GM23338 (cell line): ENCODE data around the gene JAKMIP1. TPM values are rescaled to one million over a fixed set of nuclear protein-coding genes. Genes with fewer than 3 reads are reported as not detected.

Experiments
- ATAC-seq: fragments of 200-7000 bp; cut with Tn5 transposase; 3 replicates; pipeline ENCODE4 v1.9.1; 2020
- DNase-seq: peaks from one replicate; pipeline ENCODE4 v3.0.0-alpha.2; 2015; ENCODE audit warnings: low spot score
- H2AFZ ChIP-seq: fragments of 200-600 bp; sonication (generic); 2 replicates; pipeline ENCODE4 v1.8.0; 2016; ENCODE audit warnings: antibody characterized with exemption, mild to moderate bottlenecking, moderate library complexity
- H3F3A ChIP-seq: fragments of 200-600 bp; sonication (generic); replicated peaks from 2 replicates; pipeline ENCODE4 v1.8.0; 2017; ENCODE audit warnings: antibody characterized with exemption, mixed run types, low read depth
- H3K27ac ChIP-seq: fragments of 200-600 bp; sonication (generic); 2 replicates; pipeline ENCODE4 v1.6.1; 2016; ENCODE audit warnings: low read depth
- H3K27me3 ChIP-seq: fragments of 200-600 bp; sonication (generic); 2 replicates; pipeline ENCODE4 v1.8.0; 2016; ENCODE audit warnings: mild to moderate bottlenecking, mixed run types, moderate library complexity; ENCODE audit not compliant: insufficient read depth
- H3K36me3 ChIP-seq: fragments of 200-600 bp; sonication (generic); 2 replicates; pipeline ENCODE4 v1.8.0; 2016; ENCODE audit warnings: mild to moderate bottlenecking; ENCODE audit not compliant: insufficient read depth
- H3K4me1 ChIP-seq: fragments of 200-600 bp; sonication (generic); 2 replicates; pipeline ENCODE4 v1.8.0; 2016; ENCODE audit warnings: mild to moderate bottlenecking, moderate library complexity; ENCODE audit not compliant: insufficient read depth
- H3K4me2 ChIP-seq: fragments of 200-600 bp; sonication (generic); 2 replicates; pipeline ENCODE4 v1.7.1; 2017; ENCODE audit warnings: mixed run types
- H3K4me3 ChIP-seq: fragments of 200-600 bp; sonication (generic); 2 replicates; pipeline ENCODE4 v1.6.1; 2016; ENCODE audit warnings: mixed run types
- H3K79me2 ChIP-seq: fragments of 200-600 bp; sonication (generic); replicated peaks from 2 replicates; pipeline ENCODE4 v1.8.0; 2017; ENCODE audit warnings: mild to moderate bottlenecking; ENCODE audit not compliant: insufficient read depth
- H3K9me2 ChIP-seq: fragments of 200-600 bp; sonication (generic); 2 replicates; pipeline ENCODE4 v1.8.0; 2017; ENCODE audit not compliant: insufficient read depth
- H4K20me1 ChIP-seq: fragments of 200-600 bp; sonication (generic); replicated peaks from 2 replicates; pipeline ENCODE4 v1.8.0; 2017; ENCODE audit warnings: mild to moderate bottlenecking; ENCODE audit not compliant: insufficient read depth
- H3K27ac Mint-ChIP-seq: 2 replicates; pipeline ENCODE4 v1.8.0; 2020; ENCODE audit warnings: inconsistent platforms, mild to moderate bottlenecking, moderate library complexity, mixed read lengths
- H3K27me3 Mint-ChIP-seq: 3 replicates; pipeline ENCODE4 v1.8.0; 2022; ENCODE audit warnings: low read depth, mild to moderate bottlenecking, moderate library complexity, mixed read lengths, inconsistent platforms; ENCODE audit not compliant: insufficient read depth, poor library complexity
- H3K36me3 Mint-ChIP-seq: 3 replicates; pipeline ENCODE4 v1.8.0; 2021; ENCODE audit warnings: low read depth, mild to moderate bottlenecking, inconsistent platforms, moderate library complexity, mixed read lengths
- H3K4me1 Mint-ChIP-seq: 3 replicates; pipeline ENCODE4 v1.8.0; 2020; ENCODE audit warnings: mild to moderate bottlenecking, inconsistent platforms, mixed read lengths
- H3K4me3 Mint-ChIP-seq: 3 replicates; pipeline ENCODE4 v1.8.0; 2021; ENCODE audit warnings: moderate library complexity, mild to moderate bottlenecking, inconsistent platforms, mixed read lengths
- H3K9me3 Mint-ChIP-seq: 3 replicates; pipeline ENCODE4 v1.8.0; 2020; ENCODE audit warnings: moderate library complexity, mild to moderate bottlenecking, inconsistent platforms, mixed read lengths
- CREB1 ChIP-seq: fragments of 250-450 bp; sonication (Bioruptor Pico); IDR thresholded peaks from 2 replicates; pipeline ENCODE4 v1.5.0; 2020; ENCODE audit warnings: low read depth, mild to moderate bottlenecking, moderate library complexity
- EZH2 ChIP-seq: fragments of 200-600 bp; sonication (generic); IDR thresholded peaks from one replicate; pipeline ENCODE4 v1.8.0; 2017; ENCODE audit warnings: antibody characterized with exemption, mild to moderate bottlenecking, low read depth; ENCODE audit not compliant: unreplicated experiment
- EZH2phosphoT487 ChIP-seq: fragments of 200-600 bp; sonication (generic); IDR thresholded peaks from one replicate; pipeline ENCODE4 v1.8.1; 2018; ENCODE audit warnings: antibody characterized with exemption; ENCODE audit not compliant: unreplicated experiment
- JUNB ChIP-seq: IDR thresholded peaks from one replicate; pipeline ENCODE4 v1.6.1; 2016; ENCODE audit warnings: antibody characterized with exemption; ENCODE audit not compliant: unreplicated experiment
- NANOG ChIP-seq: IDR thresholded peaks from 2 replicates; pipeline ENCODE4 v1.6.1; 2016; ENCODE audit warnings: antibody characterized with exemption, borderline replicate concordance
- POLR2AphosphoS5 ChIP-seq: IDR thresholded peaks from 2 replicates; pipeline ENCODE4 v1.6.1; 2016; ENCODE audit warnings: antibody characterized with exemption, low read depth
- STAT1 ChIP-seq: IDR thresholded peaks from one replicate; pipeline ENCODE4 v1.6.1; 2016; ENCODE audit warnings: antibody characterized with exemption; ENCODE audit not compliant: unreplicated experiment
- ZNF114 ChIP-seq: fragments of 250-450 bp; sonication (Bioruptor Pico); IDR thresholded peaks from 2 replicates; pipeline ENCODE4 v1.5.0; 2020; ENCODE audit warnings: mild to moderate bottlenecking, moderate library complexity
- ZNF331 ChIP-seq: fragments of 250-450 bp; sonication (Bioruptor Pico); IDR thresholded peaks from 2 replicates; pipeline ENCODE4 v1.5.0; 2020; ENCODE audit warnings: low read depth, mild to moderate bottlenecking, moderate library complexity
- polyA plus RNA-seq: library from polyadenylated mRNA; unstranded; fragments of >200 nt; fragmentation: Nextera tagmentation; extraction: Ambion mirVana; gene quantifications from 2 replicates; pipeline ENCODE4 v1.2.1, GENCODE V29; 2016
- total RNA-seq: library from RNA; depleted of rRNA; stranded (reverse); fragments of >200 nt; shearing (Covaris generic); gene quantifications from 2 replicates; pipeline ENCODE4 v1.2.3, GENCODE V29; 2014
- TF ChIP-seq, protein P1 (sequence below): IDR thresholded peaks from 2 replicates; pipeline ENCODE4 v1.6.1; 2016; ENCODE audit warnings: antibody characterized with exemption
- TF ChIP-seq, protein P2 (sequence below): fragments of 250-450 bp; sonication (Bioruptor Pico); IDR thresholded peaks from 2 replicates; pipeline ENCODE4 v1.5.0; 2020; ENCODE audit warnings: mild to moderate bottlenecking, moderate library complexity
- TF ChIP-seq, protein P3 (sequence below), 2 experiments: fragments of 200-600 bp in 1 of 2; sonication (generic) in 1 of 2; conservative IDR thresholded peaks; 2 replicates each; pipeline versions ENCODE4 v1.5.1 to v1.6.1; 2016 to 2017; ENCODE audit warnings: antibody characterized with exemption in 2 of 2, low read depth in 2 of 2, mild to moderate bottlenecking in 2 of 2, moderate library complexity in 1 of 2
- TF ChIP-seq, protein P4 (sequence below): IDR thresholded peaks from one replicate; pipeline ENCODE4 v1.6.1; 2018; ENCODE audit warnings: antibody characterized with exemption; ENCODE audit not compliant: unreplicated experiment

Gene JAKMIP1
- total and polyA plus RNA-seq, 2 experiments from 2014 or later, result 4.6 to 5.1 TPM

DNA sequence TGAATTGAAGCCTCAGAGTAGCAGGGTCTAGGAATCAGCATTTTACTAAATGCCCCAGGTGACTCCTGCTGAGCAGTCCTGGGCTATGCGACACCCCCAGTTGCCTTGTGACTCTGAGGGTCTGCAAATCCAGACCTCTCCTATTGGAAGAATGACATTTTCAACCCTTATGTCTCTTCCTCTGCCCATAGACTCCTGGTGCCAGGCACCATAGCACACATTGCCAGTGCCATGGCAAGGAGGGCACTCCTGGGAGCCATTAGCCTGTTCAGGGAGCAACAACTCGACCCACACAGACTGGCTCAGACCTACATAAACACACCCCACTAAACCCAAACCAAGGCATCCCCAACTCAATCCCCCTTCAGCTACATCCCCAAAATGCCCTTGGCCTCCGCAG, 3.7 kb upstream of the JAKMIP1 start:
- Mint-ChIP-seq H3K9me3 (peaks cover 7% of the 10 kb centered on the region; the same call in 2 of the 3 replicates), H3K4me1 (peaks cover 2% of the 10 kb centered on the region; the same call in 2 of the 3 replicates), H3K36me3 (no peaks in the 10 kb centered on the region), H3K4me3 (no peak overlapping the region), H3K27ac (no peak overlapping the region), H3K27me3 (peaks cover 14% of the 10 kb centered on the region)
- Histone ChIP-seq H3K36me3 (no peaks in the 10 kb centered on the region), H3K9me2 (no peaks in the 10 kb centered on the region), H3K4me1 (no peaks in the 10 kb centered on the region), H4K20me1 (no peaks in the 10 kb centered on the region), H3K4me3 (no peak overlapping the region), H3K4me2 (no peak overlapping the region), H3F3A (no peaks in the 10 kb centered on the region), H3K79me2 (no peaks in the 10 kb centered on the region), H3K27me3 (peaks cover 10% of the 10 kb centered on the region), H2AFZ (no peak overlapping the region), H3K27ac (no peak overlapping the region)
- TF ChIP-seq STAT1, result no peak
- no peak for TF ChIP-seq JUNB
- TF ChIP-seq NANOG, result no peak
- TF ChIP-seq, protein P1, sequence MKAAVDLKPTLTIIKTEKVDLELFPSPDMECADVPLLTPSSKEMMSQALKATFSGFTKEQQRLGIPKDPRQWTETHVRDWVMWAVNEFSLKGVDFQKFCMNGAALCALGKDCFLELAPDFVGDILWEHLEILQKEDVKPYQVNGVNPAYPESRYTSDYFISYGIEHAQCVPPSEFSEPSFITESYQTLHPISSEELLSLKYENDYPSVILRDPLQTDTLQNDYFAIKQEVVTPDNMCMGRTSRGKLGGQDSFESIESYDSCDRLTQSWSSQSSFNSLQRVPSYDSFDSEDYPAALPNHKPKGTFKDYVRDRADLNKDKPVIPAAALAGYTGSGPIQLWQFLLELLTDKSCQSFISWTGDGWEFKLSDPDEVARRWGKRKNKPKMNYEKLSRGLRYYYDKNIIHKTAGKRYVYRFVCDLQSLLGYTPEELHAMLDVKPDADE, result no peak
- TF ChIP-seq ZNF114, result no peak
- TF ChIP-seq, protein P2, sequence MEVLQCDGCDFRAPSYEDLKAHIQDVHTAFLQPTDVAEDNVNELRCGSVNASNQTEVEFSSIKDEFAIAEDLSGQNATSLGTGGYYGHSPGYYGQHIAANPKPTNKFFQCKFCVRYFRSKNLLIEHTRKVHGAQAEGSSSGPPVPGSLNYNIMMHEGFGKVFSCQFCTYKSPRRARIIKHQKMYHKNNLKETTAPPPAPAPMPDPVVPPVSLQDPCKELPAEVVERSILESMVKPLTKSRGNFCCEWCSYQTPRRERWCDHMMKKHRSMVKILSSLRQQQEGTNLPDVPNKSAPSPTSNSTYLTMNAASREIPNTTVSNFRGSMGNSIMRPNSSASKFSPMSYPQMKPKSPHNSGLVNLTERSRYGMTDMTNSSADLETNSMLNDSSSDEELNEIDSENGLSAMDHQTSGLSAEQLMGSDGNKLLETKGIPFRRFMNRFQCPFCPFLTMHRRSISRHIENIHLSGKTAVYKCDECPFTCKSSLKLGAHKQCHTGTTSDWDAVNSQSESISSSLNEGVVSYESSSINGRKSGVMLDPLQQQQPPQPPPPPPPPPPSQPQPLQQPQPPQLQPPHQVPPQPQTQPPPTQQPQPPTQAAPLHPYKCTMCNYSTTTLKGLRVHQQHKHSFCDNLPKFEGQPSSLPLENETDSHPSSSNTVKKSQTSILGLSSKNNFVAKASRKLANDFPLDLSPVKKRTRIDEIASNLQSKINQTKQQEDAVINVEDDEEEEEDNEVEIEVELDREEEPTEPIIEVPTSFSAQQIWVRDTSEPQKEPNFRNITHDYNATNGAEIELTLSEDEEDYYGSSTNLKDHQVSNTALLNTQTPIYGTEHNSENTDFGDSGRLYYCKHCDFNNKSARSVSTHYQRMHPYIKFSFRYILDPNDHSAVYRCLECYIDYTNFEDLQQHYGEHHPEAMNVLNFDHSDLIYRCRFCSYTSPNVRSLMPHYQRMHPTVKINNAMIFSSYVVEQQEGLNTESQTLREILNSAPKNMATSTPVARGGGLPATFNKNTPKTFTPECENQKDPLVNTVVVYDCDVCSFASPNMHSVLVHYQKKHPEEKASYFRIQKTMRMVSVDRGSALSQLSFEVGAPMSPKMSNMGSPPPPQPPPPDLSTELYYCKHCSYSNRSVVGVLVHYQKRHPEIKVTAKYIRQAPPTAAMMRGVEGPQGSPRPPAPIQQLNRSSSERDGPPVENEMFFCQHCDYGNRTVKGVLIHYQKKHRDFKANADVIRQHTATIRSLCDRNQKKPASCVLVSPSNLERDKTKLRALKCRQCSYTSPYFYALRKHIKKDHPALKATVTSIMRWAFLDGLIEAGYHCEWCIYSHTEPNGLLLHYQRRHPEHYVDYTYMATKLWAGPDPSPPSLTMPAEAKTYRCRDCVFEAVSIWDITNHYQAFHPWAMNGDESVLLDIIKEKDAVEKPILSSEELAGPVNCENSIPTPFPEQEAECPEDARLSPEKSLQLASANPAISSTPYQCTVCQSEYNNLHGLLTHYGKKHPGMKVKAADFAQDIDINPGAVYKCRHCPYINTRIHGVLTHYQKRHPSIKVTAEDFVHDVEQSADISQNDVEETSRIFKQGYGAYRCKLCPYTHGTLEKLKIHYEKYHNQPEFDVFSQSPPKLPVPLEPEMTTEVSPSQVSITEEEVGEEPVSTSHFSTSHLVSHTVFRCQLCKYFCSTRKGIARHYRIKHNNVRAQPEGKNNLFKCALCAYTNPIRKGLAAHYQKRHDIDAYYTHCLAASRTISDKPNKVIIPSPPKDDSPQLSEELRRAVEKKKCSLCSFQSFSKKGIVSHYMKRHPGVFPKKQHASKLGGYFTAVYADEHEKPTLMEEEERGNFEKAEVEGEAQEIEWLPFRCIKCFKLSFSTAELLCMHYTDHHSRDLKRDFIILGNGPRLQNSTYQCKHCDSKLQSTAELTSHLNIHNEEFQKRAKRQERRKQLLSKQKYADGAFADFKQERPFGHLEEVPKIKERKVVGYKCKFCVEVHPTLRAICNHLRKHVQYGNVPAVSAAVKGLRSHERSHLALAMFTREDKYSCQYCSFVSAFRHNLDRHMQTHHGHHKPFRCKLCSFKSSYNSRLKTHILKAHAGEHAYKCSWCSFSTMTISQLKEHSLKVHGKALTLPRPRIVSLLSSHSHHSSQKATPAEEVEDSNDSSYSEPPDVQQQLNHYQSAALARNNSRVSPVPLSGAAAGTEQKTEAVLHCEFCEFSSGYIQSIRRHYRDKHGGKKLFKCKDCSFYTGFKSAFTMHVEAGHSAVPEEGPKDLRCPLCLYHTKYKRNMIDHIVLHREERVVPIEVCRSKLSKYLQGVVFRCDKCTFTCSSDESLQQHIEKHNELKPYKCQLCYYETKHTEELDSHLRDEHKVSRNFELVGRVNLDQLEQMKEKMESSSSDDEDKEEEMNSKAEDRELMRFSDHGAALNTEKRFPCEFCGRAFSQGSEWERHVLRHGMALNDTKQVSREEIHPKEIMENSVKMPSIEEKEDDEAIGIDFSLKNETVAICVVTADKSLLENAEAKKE, result no peak
- TF ChIP-seq EZH2phosphoT487, result no peak
- TF ChIP-seq, protein P3, sequence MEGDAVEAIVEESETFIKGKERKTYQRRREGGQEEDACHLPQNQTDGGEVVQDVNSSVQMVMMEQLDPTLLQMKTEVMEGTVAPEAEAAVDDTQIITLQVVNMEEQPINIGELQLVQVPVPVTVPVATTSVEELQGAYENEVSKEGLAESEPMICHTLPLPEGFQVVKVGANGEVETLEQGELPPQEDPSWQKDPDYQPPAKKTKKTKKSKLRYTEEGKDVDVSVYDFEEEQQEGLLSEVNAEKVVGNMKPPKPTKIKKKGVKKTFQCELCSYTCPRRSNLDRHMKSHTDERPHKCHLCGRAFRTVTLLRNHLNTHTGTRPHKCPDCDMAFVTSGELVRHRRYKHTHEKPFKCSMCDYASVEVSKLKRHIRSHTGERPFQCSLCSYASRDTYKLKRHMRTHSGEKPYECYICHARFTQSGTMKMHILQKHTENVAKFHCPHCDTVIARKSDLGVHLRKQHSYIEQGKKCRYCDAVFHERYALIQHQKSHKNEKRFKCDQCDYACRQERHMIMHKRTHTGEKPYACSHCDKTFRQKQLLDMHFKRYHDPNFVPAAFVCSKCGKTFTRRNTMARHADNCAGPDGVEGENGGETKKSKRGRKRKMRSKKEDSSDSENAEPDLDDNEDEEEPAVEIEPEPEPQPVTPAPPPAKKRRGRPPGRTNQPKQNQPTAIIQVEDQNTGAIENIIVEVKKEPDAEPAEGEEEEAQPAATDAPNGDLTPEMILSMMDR (conservative IDR thresholded peaks at IDR 0.05; ENCODE audit: low read depth in 2 of 2), result no peak
- no peak for TF ChIP-seq ZNF331 (CRISPR knock-in tag)
- TF ChIP-seq CREB1 (CRISPR knock-in tag), result no peak
- no peak for TF ChIP-seq POLR2AphosphoS5
- TF ChIP-seq EZH2, result no peak
- TF ChIP-seq, protein P4, sequence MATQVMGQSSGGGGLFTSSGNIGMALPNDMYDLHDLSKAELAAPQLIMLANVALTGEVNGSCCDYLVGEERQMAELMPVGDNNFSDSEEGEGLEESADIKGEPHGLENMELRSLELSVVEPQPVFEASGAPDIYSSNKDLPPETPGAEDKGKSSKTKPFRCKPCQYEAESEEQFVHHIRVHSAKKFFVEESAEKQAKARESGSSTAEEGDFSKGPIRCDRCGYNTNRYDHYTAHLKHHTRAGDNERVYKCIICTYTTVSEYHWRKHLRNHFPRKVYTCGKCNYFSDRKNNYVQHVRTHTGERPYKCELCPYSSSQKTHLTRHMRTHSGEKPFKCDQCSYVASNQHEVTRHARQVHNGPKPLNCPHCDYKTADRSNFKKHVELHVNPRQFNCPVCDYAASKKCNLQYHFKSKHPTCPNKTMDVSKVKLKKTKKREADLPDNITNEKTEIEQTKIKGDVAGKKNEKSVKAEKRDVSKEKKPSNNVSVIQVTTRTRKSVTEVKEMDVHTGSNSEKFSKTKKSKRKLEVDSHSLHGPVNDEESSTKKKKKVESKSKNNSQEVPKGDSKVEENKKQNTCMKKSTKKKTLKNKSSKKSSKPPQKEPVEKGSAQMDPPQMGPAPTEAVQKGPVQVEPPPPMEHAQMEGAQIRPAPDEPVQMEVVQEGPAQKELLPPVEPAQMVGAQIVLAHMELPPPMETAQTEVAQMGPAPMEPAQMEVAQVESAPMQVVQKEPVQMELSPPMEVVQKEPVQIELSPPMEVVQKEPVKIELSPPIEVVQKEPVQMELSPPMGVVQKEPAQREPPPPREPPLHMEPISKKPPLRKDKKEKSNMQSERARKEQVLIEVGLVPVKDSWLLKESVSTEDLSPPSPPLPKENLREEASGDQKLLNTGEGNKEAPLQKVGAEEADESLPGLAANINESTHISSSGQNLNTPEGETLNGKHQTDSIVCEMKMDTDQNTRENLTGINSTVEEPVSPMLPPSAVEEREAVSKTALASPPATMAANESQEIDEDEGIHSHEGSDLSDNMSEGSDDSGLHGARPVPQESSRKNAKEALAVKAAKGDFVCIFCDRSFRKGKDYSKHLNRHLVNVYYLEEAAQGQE, result no peak
- ATAC-seq (no peak), DNase-seq (no peak)
